DND-41 (cell line): ENCODE results near the gene FRMPD4.

Experiments
- EZH2 ChIP-seq: IDR thresholded peaks from 3 replicates; pipeline ENCODE4 v1.6.1; 2012; ENCODE audit warnings: borderline replicate concordance, low read depth, mild to moderate bottlenecking, moderate library complexity, low read length, inconsistent platforms; ENCODE audit not compliant: severe bottlenecking
- TF ChIP-seq, protein P1 (sequence below): IDR thresholded peaks from 2 replicates; pipeline ENCODE4 v1.5.1; 2012; ENCODE audit warnings: borderline replicate concordance, low read length, moderate library complexity, mild to moderate bottlenecking; ENCODE audit not compliant: poor library complexity, severe bottlenecking; ENCODE audit errors: extremely low read depth

DNA sequence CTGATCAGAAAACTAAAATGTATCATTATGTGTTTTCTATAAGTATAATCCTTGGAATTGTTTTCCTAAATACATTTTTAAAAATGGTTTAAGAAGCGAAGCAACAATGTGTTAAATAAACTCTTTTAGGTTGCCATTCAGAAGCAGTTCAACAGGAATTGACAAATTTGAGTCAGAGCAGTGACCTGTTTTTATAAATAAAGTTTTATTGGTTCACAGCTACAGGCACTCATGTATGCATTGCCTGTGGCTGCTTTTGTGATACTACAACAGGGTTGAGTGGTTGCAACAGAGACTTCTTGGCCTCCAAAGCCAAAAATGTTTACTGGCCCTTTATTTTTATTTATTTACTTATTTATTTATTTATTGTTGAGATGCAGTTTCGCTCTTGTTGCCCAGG, 99.5 kb downstream of the FRMPD4 start:
- TF ChIP-seq, protein P1, sequence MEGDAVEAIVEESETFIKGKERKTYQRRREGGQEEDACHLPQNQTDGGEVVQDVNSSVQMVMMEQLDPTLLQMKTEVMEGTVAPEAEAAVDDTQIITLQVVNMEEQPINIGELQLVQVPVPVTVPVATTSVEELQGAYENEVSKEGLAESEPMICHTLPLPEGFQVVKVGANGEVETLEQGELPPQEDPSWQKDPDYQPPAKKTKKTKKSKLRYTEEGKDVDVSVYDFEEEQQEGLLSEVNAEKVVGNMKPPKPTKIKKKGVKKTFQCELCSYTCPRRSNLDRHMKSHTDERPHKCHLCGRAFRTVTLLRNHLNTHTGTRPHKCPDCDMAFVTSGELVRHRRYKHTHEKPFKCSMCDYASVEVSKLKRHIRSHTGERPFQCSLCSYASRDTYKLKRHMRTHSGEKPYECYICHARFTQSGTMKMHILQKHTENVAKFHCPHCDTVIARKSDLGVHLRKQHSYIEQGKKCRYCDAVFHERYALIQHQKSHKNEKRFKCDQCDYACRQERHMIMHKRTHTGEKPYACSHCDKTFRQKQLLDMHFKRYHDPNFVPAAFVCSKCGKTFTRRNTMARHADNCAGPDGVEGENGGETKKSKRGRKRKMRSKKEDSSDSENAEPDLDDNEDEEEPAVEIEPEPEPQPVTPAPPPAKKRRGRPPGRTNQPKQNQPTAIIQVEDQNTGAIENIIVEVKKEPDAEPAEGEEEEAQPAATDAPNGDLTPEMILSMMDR: no peak
- TF ChIP-seq EZH2: no peak
